Measurements from ENCODE around the gene NAAA.

DNA sequence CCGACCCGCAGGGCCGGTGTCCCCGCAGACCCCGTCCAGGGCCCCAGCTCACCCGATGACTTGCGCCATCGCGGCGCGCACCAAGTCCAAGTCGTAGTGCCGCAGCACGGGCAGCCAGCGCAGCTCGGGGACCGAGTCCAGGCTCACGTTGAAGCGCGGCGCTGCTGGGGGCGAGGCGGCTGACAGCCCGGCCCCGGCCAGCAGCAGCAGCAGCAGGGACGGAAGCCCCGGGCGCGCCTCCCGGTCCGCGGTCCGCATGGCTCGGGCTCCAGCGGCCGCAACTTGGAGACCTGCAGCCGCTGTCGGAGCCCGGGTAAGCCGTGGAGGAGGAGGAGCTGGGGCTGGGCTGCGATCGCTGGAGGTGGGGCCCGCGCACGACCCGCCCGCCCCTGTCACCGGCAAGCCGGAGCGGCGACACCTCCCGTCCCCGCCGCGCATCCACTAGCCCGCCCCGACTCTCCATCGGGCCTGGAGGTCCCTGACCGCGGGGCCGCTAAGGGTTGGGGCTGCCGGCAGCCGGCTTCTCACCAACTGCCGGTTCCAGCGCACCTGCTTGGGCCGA, at the start of gene NAAA:
- no peak for TF ChIP-seq RCOR1 (IDR thresholded peaks at IDR 0.05; ENCODE audit: low read depth, low read length)
- TF ChIP-seq RAD21 (conservative IDR thresholded peaks at IDR 0.05 in 1 of 2, IDR thresholded peaks at IDR 0.05 in 1 of 2): peak; percentile 5 to 14; a peak in 1 of 5 replicates
- TF ChIP-seq, protein P1, sequence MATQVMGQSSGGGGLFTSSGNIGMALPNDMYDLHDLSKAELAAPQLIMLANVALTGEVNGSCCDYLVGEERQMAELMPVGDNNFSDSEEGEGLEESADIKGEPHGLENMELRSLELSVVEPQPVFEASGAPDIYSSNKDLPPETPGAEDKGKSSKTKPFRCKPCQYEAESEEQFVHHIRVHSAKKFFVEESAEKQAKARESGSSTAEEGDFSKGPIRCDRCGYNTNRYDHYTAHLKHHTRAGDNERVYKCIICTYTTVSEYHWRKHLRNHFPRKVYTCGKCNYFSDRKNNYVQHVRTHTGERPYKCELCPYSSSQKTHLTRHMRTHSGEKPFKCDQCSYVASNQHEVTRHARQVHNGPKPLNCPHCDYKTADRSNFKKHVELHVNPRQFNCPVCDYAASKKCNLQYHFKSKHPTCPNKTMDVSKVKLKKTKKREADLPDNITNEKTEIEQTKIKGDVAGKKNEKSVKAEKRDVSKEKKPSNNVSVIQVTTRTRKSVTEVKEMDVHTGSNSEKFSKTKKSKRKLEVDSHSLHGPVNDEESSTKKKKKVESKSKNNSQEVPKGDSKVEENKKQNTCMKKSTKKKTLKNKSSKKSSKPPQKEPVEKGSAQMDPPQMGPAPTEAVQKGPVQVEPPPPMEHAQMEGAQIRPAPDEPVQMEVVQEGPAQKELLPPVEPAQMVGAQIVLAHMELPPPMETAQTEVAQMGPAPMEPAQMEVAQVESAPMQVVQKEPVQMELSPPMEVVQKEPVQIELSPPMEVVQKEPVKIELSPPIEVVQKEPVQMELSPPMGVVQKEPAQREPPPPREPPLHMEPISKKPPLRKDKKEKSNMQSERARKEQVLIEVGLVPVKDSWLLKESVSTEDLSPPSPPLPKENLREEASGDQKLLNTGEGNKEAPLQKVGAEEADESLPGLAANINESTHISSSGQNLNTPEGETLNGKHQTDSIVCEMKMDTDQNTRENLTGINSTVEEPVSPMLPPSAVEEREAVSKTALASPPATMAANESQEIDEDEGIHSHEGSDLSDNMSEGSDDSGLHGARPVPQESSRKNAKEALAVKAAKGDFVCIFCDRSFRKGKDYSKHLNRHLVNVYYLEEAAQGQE (IDR thresholded peaks at IDR 0.05): no peak
- no peak for TF ChIP-seq POLR2AphosphoS2 (conservative IDR thresholded peaks at IDR 0.05; ENCODE audit: low read length)
- TF ChIP-seq CTCF (IDR thresholded peaks at IDR 0.05): peak; percentile 34
- TF ChIP-seq MAX (IDR thresholded peaks at IDR 0.05): no peak
- TF ChIP-seq EP300 (IDR thresholded peaks at IDR 0.05): no peak

Data from A549 (cell line).